ENCODE data around the gene FARP2.

GRCh38 chr2:241451840-241452506, 95.9 kb downstream of the FARP2 start:
- TF ChIP-seq EZH2 (IDR thresholded peaks at IDR 0.05; ENCODE audit: low read length, unreplicated experiment) (no peak), CTCF (conservative IDR thresholded peaks at IDR 0.05; ENCODE audit: low read depth, low read length) (no peak)

Measured in PC-3 (cell line).